ENCODE results near the gene CCNQ. TPM values are rescaled to one million over a fixed set of nuclear protein-coding genes. Genes with fewer than 3 reads are reported as not detected.

CCNQ gene
- total and polyA plus RNA-seq, 2 of the 8 experiments (the other 6 are each of a cell fraction or from before 2014, with no cell fraction given), result 16.6 to 32.1 TPM

DNA sequence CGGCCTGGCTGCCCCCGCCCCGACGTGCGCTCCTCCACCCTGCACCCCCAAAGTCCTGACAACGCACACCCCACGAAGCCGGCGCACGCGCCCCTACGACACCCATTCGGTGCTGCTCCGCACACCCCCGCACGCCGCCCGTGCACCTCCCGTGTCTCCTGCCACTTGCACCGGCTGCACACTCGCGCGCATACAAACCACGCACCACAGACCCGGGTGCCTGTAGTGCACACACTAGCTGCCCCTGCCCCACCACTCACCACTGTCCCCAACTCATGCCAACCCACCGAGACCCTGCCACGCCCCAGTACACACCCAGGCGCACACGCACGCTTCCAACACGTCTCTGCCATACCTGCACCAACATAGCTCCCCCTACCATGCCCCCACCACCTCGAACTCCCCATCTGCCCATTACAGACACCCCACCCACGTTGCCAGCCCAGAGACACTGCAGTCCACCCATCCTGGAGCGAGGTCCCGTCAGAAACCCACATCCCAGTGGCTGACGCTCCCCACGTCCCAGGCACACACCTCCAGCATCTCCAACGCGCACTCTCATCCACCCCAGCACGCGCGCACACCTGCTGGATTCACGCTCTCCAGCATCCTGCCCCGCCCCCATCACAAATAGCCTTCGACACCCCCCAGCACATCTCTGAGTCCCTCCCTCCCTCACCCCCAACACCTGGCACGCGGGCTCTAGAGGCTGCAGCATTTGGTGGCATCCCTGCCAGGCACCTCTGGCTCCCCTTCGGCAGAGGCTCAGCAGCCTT lies 43.9 kb upstream of the CCNQ start (continued):
- no peak for TF ChIP-seq HDAC6 (IDR thresholded peaks at IDR 0.05; ENCODE audit: low read depth, low read length)
- TF ChIP-seq SAP30 (IDR thresholded peaks at IDR 0.05; ENCODE audit: insufficient read depth, insufficient replicate concordance, low read length), result no peak
- TF ChIP-seq JUND (IDR thresholded peaks at IDR 0.05; ENCODE audit: low read length), result no peak
- TF ChIP-seq EP300 (IDR thresholded peaks at IDR 0.05; ENCODE audit: borderline replicate concordance in 1 of 2, low read depth in 2 of 2, low read length in 2 of 2), result no peak
- no peak for TF ChIP-seq NRF1 (IDR thresholded peaks at IDR 0.05; ENCODE audit: low read depth, low read length)

Data from H1 (cell line).